H9 (cell line): ENCODE results near the gene DMD. TPM values are rescaled to one million over a fixed set of nuclear protein-coding genes. Genes with fewer than 3 reads are reported as not detected.

ENCODE experiments used
- DNase-seq: peaks from one replicate; pipeline ENCODE4 v3.0.0-alpha.2; 2017
- H2AFZ ChIP-seq: one replicate; pipeline ENCODE4 v1.6.1; 2013; ENCODE audit warnings: mild to moderate bottlenecking, low read length, control low read depth, moderate library complexity
- H2AK5ac ChIP-seq: 2 replicates; pipeline ENCODE4 v1.6.1; 2013; ENCODE audit warnings: low read length, control low read depth, mixed read lengths; ENCODE audit not compliant: insufficient read length
- H2BK120ac ChIP-seq: one replicate; pipeline ENCODE4 v1.6.1; 2013; ENCODE audit warnings: low read depth, mild to moderate bottlenecking, low read length, control low read depth, inconsistent platforms; ENCODE audit not compliant: poor library complexity, severe bottlenecking
- H2BK12ac ChIP-seq: 2 replicates; pipeline ENCODE4 v1.6.1; 2013; ENCODE audit warnings: low read length, control low read depth, mixed read lengths, low read depth; ENCODE audit not compliant: insufficient read length
- H2BK15ac ChIP-seq: 2 replicates; pipeline ENCODE4 v1.6.1; 2013; ENCODE audit warnings: low read depth, low read length, control low read depth
- H2BK20ac ChIP-seq: one replicate; pipeline ENCODE4 v1.6.1; 2013; ENCODE audit warnings: low read depth, mild to moderate bottlenecking, low read length, control low read depth, inconsistent platforms; ENCODE audit not compliant: poor library complexity, severe bottlenecking
- H2BK5ac ChIP-seq: 2 replicates; pipeline ENCODE4 v1.6.1; 2013; ENCODE audit warnings: low read length, control low read depth, mixed read lengths; ENCODE audit not compliant: insufficient read length
- H3K14ac ChIP-seq: 2 replicates; pipeline ENCODE4 v1.6.1; 2013; ENCODE audit warnings: low read length, control low read depth; ENCODE audit not compliant: insufficient read depth
- H3K18ac ChIP-seq: 2 replicates; pipeline ENCODE4 v1.6.1; 2013; ENCODE audit warnings: low read depth, mild to moderate bottlenecking, mixed read lengths, low read length, control low read depth; ENCODE audit not compliant: insufficient read length
- H3K23ac ChIP-seq: 2 replicates; pipeline ENCODE4 v1.6.1; 2013; ENCODE audit warnings: low read length, control low read depth, mixed read lengths, low read depth; ENCODE audit not compliant: insufficient read length
- H3K23me2 ChIP-seq: 2 replicates; pipeline ENCODE4 v1.6.1; 2013; ENCODE audit warnings: low read depth, mild to moderate bottlenecking, mixed read lengths, low read length, control low read depth; ENCODE audit not compliant: insufficient read length, poor library complexity, severe bottlenecking
- H3K27ac ChIP-seq: 2 replicates; pipeline ENCODE4 v1.5.1; 2013; ENCODE audit warnings: low read length, control low read depth, mixed read lengths, low read depth; ENCODE audit not compliant: insufficient read length
- H3K27me3 ChIP-seq: 2 replicates; pipeline ENCODE4 v1.6.1; 2013; ENCODE audit warnings: low read length, control low read depth, inconsistent platforms; ENCODE audit not compliant: insufficient read depth
- H3K4ac ChIP-seq: 2 replicates; pipeline ENCODE4 v1.6.1; 2013; ENCODE audit warnings: low read depth, mild to moderate bottlenecking, control low read depth, inconsistent platforms, low read length, moderate library complexity
- H3K4me1 ChIP-seq: 2 replicates; pipeline ENCODE4 v1.6.1; 2013; ENCODE audit warnings: low read length, control low read depth, inconsistent platforms; ENCODE audit not compliant: insufficient read depth
- H3K4me2 ChIP-seq: 2 replicates; pipeline ENCODE4 v1.6.1; 2013; ENCODE audit warnings: low read length, control low read depth, mixed read lengths; ENCODE audit not compliant: insufficient read length, insufficient read depth
- H3K56ac ChIP-seq: 2 replicates; pipeline ENCODE4 v1.6.1; 2013; ENCODE audit warnings: low read depth, mild to moderate bottlenecking, mixed read lengths, low read length, control low read depth; ENCODE audit not compliant: insufficient read length
- H3K79me1 ChIP-seq: 2 replicates; pipeline ENCODE4 v1.6.1; 2013; ENCODE audit warnings: low read depth, mild to moderate bottlenecking, moderate library complexity, low read length, control low read depth, inconsistent platforms; ENCODE audit not compliant: insufficient read depth, poor library complexity, severe bottlenecking
- H3K79me2 ChIP-seq: 2 replicates; pipeline ENCODE4 v1.6.1; 2013; ENCODE audit warnings: low read length, control low read depth, inconsistent platforms; ENCODE audit not compliant: insufficient read depth
- H3K9ac ChIP-seq: 2 replicates; pipeline ENCODE4 v1.6.1; 2013; ENCODE audit warnings: low read length, control low read depth, mixed read lengths; ENCODE audit not compliant: insufficient read length; ENCODE audit errors: extremely low read depth
- H3K9me3 ChIP-seq: one replicate; pipeline ENCODE4 v1.6.1; 2013; ENCODE audit warnings: low read depth, low read length, inconsistent platforms; ENCODE audit not compliant: control insufficient read depth
- H3T11ph ChIP-seq: one replicate; pipeline ENCODE4 v1.6.1; 2013; ENCODE audit warnings: mild to moderate bottlenecking, low read length, control low read depth, inconsistent platforms
- H4K20me1 ChIP-seq: one replicate; pipeline ENCODE4 v1.6.1; 2013; ENCODE audit not compliant: control insufficient read depth, insufficient read length, insufficient read depth
- H4K5ac ChIP-seq: 2 replicates; pipeline ENCODE4 v1.6.1; 2013; ENCODE audit warnings: low read depth, mild to moderate bottlenecking, mixed read lengths, low read length, control low read depth; ENCODE audit not compliant: insufficient read length
- H4K8ac ChIP-seq: replicated peaks from 2 replicates; pipeline ENCODE4 v1.6.1; 2013; ENCODE audit warnings: low read length, control low read depth, mixed read lengths, low read depth; ENCODE audit not compliant: insufficient read length
- H4K91ac ChIP-seq: 2 replicates; pipeline ENCODE4 v1.6.1; 2013; ENCODE audit warnings: low read depth, mild to moderate bottlenecking, moderate library complexity, mixed read lengths, low read length, control low read depth; ENCODE audit not compliant: insufficient read length
- H3K27ac Mint-ChIP-seq, 3 experiments: 2 replicates in 2 of 3; 3 replicates in 1 of 3; pipeline ENCODE4 v1.8.0; 2020 to 2021; ENCODE audit warnings: mixed read lengths in 3 of 3, mild to moderate bottlenecking in 1 of 3, moderate library complexity in 1 of 3
- H3K27me3 Mint-ChIP-seq: 2 replicates; pipeline ENCODE4 v1.8.0; 2021; ENCODE audit warnings: low read depth, mild to moderate bottlenecking, moderate library complexity, mixed read lengths
- H3K36me3 Mint-ChIP-seq, 3 experiments: 2 replicates in 2 of 3; 3 replicates in 1 of 3; pipeline ENCODE4 v1.8.0; 2020 to 2021; ENCODE audit warnings: low read depth in 3 of 3, mixed read lengths in 3 of 3; ENCODE audit not compliant: insufficient read depth in 1 of 3
- H3K4me1 Mint-ChIP-seq, 2 experiments: 2 replicates each; pipeline ENCODE4 v1.8.0; 2020; ENCODE audit warnings: mixed read lengths in 2 of 2
- H3K4me3 Mint-ChIP-seq, 2 experiments: 2 replicates in 1 of 2; 3 replicates in 1 of 2; pipeline ENCODE4 v1.8.0; 2020 to 2021; ENCODE audit warnings: mild to moderate bottlenecking in 2 of 2, mixed read lengths in 2 of 2, moderate library complexity in 1 of 2
- H3K9me3 Mint-ChIP-seq, 2 experiments: 2 replicates in 1 of 2; 3 replicates in 1 of 2; pipeline ENCODE4 v1.8.0; 2020; ENCODE audit warnings: mild to moderate bottlenecking in 2 of 2, mixed read lengths in 2 of 2, moderate library complexity in 1 of 2
- CTCF ChIP-seq: fragments of 200-600 bp; sonication (generic); conservative IDR thresholded peaks from 3 replicates; pipeline ENCODE4 v1.8.0; 2021; ENCODE audit warnings: antibody characterized with exemption, mild to moderate bottlenecking
- WGBS: extraction: QIAGEN DNeasy Blood & Tissue Kit; methylation state at CpG from one replicate; pipeline ENCODE4 v1.1.7; 2013; ENCODE audit warnings: missing lambda C conversion rate, low lambda C conversion rate, mixed read lengths; ENCODE audit not compliant: insufficient read length; ENCODE audit errors: extremely low coverage; 5-methylcytosine and 5-hydroxymethylcytosine counted together
- total RNA-seq: library from RNA; stranded (reverse); gene quantifications from 2 replicates; pipeline ENCODE4 v1.2.1, GENCODE V29; 2021

Gene DMD
- total RNA-seq, 1 experiment from 2014 or later, result 3.8 TPM

- Mint-ChIP-seq H3K4me3 (no peak overlapping the region), H3K27ac (peak overlapping the region in 2 of 3 experiments; percentile 63 to 76; a peak in 2 of 7 replicates), H3K4me1 (peaks cover 8 to 16% of the 10 kb centered on the region in 2 experiments), H3K36me3 (no peaks in the 10 kb centered on the region), H3K9me3 (peaks cover 45 to 51% of the 10 kb centered on the region in 2 experiments), H3K27me3 (no peaks in the 10 kb centered on the region)
- Histone ChIP-seq H4K20me1 (no peaks in the 10 kb centered on the region), H3K23ac (no peak overlapping the region), H3K79me1 (no peaks in the 10 kb centered on the region), H2BK12ac (no peak overlapping the region), H3K14ac (no peak overlapping the region), H4K5ac (no peak overlapping the region), H2BK15ac (no peak overlapping the region), H3K4ac (no peak overlapping the region), H3K18ac (no peak overlapping the region), H3K23me2 (no peaks in the 10 kb centered on the region), H2BK120ac (no peak overlapping the region), H2AK5ac (no peak overlapping the region), H4K8ac (no peak overlapping the region), H3K56ac (no peak overlapping the region), H3K27ac (no peak overlapping the region), H3K79me2 (no peaks in the 10 kb centered on the region), H4K91ac (no peak overlapping the region), H3K4me2 (no peak overlapping the region), H3K9me3 (no peaks in the 10 kb centered on the region), H3K9ac (no peak overlapping the region), H2BK5ac (no peak overlapping the region), H2BK20ac (no peak overlapping the region), H3T11ph (no peak overlapping the region), H3K27me3 (no peaks in the 10 kb centered on the region), H2AFZ (no peak overlapping the region), H3K4me1 (no peaks in the 10 kb centered on the region)
- TF ChIP-seq CTCF, result no peak
- WGBS, result no CpG with 5 or more reads among the region's 3 CpGs
- no peak for DNase-seq
Observed at GRCh38 chrX:31436424-31436823, 1774.9 kb downstream of the DMD start.
